Muscle of back (tissue), 11 donors: ENCODE measurements around the gene KIF17. TPM values are rescaled to one million over a fixed set of nuclear protein-coding genes. Genes with fewer than 3 reads are reported as not detected.
"Not testable (repeated sequence)": the region's sequence is repeated elsewhere in the genome, so short reads cannot be mapped to it uniquely, and the experiment has no call there.

Experiments
- DNase-seq, 3 donors: peaks; one replicate each; pipeline versions ENCODE4 v3.0.0 to v3.0.0-alpha.2; 2013
- polyA plus RNA-seq, 10 donors: library from polyadenylated mRNA; unstranded; fragments of 120-200 nt; gene quantifications; one replicate each; pipeline ENCODE4 v1.2.1, GENCODE V29; 2013; ENCODE audit not compliant: insufficient read length in 10 of 10

KIF17 gene
- polyA plus RNA-seq, 10 donors = 1.6 to 4.4 (median 2.9) TPM

DNA sequence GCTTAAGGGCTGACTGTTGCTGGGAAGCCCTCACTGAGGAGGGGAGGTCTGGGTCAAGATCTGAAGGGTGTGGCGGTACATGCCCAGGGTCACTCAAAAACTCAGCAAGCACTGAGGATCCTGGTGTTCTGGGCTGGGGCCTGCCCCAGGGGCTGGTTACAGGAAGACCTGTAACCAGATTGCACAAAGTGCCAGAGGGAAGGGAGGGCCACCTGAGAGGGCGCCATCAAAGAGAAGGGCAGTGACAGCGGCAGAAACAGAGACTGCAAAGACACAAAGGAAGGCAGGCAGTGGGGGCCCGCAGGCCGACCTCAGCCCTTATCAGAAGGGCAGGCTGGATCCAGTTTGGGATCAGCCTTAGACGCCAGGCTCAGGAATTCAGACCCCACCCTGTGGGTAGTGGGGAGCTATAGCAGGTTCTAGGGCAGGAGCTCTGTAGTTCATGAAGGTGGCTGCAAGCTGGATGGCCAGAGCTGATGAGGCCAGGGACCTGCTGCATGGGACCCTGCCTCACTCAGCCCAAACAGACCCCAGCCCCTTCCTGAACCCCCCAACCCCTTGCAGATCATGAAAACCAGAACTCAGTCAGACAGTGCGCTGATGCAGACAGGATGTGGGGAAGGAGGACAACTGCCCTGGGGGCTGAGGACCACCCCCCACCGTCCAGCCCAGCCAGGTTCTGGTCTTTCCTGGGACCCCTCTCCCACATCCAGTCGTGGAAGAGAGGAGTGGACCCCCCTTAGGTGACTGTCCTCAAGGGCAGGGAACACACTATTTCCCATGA, 10.8 kb upstream of the KIF17 start:
- no peak for DNase-seq

GRCh38 chr1:20727746-20728316, 10.0 kb upstream of the KIF17 start:
- DNase-seq = no peak

GRCh38 chr1:20726932-20727745, 9.3 kb upstream of the KIF17 start:
- DNase-seq = no peak

GRCh38 chr1:20726118-20726911, 8.5 kb upstream of the KIF17 start:
- DNase-seq = no peak

DNA sequence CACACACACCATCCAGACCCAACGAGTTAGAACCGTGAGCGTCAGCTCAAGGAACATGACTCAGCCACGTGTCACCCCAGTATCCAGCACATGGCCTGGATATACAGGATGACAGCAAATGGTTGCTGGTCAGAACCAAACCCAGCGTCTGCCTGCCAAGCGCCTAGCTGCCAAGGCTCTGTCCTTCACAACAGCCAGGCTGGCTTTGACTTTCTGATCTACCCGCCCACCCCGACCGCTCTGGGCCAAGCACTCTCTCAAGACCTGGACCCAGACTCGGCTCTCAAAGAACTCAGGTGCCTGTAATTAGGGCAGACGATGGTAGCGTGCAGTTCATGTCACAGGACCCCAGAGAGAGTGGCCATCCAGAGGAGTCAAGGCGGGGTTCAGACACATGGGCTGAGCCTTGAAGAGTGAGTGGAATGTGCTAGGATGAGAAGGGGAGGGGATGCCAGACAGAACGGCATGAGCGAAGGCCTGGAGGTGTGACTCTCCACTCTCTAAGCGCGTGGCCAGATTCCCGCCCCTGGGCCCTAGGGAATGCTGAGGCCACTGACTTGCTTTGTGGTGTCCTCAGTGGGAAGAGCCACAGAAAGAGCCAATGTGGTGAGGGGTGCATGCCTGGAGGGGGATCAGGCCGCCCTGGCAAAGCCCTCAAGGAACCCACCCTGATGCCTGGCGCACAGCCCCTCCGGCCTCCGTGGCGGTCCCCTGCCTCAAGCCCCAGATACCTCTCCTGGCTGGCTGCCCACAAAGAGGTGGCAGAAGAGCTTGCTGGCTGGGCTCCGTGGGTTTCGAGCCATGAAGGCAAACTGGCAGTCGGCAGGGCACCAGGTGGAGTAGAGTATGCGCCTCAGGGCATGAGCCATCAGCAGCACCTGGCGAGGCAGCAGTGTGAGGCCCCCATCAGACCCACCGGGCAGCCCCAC, 7.6 kb upstream of the KIF17 start:
- no peak for DNase-seq

GRCh38 chr1:20724364-20725188, 6.8 kb upstream of the KIF17 start:
- no peak for DNase-seq

DNA sequence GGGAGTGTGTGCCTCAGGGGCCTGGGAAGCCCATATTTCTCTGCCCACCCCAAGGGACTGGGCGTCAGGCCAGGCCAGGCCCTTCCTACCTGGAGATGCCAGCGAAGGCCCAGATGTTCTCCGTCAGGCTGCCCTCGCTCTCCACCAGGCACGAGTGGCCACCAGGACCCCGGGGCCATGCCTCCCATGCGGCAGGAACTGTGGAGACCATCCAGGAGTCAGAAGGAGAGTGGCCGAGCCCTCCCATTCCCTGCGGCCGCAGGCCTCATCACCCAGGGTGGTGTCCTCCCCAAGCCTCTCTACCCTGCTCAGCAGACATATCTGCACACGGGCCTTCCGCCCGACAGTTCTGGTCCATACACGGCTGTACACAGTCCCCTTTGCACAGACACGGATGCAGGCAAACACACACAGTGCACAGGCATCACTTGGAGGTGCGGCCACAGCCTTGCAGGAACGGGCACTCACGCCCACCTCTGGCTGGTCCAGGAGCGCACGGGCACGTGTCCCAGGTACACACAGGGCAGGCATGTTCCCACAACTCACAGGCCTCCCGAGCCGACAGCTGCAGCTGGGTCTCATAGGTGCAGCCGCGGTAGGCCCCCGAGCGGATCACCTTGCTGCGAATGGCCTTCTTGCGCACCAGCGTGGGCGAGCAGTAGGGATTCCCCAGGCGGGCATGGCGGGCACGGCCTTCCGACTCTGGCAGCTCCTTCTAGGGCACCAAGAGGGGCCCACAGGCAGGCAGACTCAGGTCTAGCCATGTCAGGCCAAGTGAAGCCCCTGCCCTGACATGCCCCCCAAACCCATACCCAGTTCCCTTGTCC, 5.9 kb upstream of the KIF17 start:
- DNase-seq = no peak

DNA sequence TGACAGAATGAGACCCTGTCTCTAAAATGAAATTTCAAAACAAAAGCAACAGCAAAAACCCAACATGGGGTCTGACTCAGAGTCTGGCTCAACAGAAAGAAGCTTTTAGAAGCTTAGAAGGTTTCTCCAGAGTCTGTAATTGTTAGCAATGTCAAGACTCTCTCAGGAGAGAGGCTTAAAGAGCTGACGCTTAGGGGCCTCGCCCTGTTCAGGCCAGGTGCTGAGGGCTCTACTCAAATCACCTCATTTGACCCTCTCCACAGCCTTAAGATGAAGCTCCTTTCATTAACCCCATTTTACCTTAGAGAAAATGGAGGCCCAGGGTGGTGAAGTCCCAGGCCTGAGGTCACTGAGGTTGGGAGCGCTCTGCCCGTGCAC, 5.3 kb upstream of the KIF17 start:
- DNase-seq = no peak

DNA sequence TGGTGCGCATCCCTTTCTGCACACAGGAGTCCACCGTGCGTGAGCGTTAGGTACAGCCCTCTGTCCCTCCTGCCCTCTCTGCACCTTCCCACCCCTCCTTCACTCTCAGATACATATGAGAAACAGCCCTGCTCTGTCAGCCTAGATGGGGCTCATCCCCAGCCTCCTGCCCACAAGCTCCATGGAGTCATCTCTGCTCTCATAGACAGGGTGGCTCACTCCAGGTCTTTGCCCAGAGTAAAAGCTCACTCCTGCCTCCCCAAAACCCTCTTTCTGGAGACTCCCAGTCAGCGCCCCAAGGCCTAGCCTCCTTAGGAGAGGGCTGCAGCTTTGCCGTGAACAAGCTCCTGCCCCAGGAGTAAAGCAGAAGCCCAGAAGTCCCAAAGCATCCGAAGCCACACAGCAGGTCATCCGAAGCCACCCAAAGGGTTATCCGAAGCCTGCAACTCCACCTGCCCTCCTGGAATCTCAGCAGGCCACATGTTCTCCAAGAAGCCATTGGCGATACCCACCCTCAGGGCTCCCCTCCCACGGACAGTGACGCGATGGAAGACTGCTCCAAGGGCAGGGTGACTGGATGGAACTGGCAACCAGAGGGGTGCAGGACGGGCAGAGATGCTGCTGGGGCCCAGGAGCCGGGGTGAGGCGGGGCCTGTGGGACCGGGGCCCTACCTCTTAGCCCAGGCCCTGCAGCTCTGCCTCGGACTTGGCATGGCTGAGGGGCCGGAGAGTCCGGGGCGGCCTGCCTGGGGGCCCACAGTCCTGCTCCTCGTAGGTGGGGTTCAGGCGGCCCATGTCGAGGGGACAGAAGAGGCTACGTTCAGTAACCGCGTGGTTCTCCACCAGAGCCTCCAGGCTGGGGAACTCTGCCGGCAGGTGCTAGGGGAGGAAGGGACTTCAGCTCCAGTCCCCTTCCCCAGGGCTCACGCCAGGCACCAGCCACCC, 3.6 kb upstream of the KIF17 start:
- DNase-seq = no peak

- no peak for DNase-seq
Observed at GRCh38 chr1:20720631-20721091, 2.9 kb upstream of the KIF17 start.

DNA sequence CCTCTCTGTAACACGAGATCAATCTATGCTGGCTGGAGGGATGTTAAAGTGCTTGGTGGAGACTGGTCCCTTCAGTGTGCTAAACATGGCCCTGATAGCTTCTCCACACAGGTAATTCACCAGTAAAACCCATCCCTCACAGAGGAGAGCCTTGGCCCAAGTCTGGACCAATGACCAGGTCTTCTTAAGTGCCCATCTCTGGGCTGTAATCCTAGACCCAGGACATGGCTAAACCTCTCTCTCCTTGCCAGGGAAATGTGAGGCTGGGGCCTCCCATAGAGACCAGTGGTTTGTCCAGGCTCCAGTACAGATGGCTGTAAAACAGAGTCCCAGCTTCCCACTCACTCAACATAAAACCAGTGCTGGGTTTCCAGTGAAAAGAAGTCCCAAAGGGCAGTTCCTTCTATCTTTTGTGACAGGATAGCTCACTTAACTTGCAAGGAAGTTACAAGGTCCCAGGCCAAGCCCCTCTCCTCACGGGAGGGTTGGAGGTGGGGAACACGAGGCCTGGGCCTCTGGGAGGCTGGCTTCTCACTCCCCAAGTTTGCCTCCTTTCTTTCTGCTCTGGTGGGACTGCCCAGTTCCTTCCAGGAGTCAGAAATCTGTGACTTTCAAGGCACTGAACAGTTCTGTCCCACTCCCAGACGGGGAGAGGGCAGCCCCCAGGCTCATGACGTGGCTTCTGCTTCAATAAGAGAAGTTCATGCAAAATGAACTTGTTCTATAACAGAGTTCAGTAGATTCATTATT, 2.2 kb upstream of the KIF17 start:
- no peak for DNase-seq

DNA sequence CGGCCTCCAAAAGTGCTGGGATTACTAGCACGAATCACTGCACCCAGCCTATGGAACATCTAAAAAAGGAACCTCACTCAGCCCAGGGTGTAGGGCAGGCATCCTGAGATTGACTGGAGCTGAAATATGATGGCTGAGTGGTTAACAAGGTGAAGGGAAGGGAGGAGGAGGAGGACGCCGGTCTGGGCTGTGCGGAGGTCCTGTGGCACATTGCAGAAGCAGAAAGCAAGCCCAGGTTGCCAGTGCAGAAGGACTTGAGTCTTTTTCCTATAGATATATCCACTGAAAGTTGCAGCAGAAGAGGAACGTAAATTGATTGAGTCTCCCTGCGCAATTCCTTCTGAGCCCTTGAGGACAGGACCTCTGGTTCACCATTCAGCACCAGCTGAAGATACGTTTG, 1.5 kb upstream of the KIF17 start:
- no peak for DNase-seq

DNA sequence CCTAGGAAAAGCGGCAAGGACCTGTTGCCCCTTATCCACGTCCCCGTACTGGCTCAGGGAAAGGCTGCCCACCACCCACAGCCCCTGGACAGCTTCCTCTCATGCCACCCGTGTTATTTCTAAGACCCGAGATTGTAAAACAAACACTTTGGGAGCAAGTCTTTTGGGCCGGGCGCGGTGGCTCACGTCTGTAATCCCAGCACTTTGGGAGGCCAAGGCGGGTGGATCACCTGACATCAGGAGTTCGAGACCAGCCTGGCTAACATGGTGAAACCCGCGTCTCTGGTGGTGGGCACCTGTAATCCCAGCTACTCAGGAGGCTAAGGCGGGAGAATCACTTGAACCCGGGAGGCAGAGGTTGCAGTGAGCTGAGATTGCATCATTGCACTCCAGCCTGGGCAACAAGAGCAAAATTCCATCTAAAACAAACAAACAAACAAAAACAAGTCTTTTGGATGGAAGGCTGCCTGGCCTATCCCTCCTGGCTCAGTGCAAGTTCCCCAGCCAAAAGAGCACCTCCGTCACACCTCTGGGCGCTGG, 606 bp upstream of the KIF17 start:
- DNase-seq = not testable (repeated sequence)

DNA sequence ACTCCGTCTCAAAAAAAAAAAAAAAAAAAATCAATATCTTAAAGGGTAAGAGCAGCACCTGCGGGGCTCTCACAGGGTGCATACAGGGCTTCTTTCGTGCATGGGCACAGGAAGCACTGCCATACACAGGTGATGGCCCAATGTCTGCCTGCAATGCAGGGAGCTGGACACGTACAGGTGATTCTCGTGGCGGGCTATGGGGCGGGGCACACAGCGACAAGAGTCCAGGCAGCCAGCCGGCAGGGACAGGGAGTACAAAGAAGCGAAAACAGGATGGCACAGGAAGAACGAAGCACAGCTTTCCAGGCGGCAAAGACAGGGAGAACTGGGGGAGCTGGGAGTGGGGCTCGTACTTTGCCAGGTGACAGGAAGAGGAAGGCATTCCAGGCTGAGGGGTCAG, 1.6 kb downstream of the KIF17 start:
- no peak for DNase-seq

DNA sequence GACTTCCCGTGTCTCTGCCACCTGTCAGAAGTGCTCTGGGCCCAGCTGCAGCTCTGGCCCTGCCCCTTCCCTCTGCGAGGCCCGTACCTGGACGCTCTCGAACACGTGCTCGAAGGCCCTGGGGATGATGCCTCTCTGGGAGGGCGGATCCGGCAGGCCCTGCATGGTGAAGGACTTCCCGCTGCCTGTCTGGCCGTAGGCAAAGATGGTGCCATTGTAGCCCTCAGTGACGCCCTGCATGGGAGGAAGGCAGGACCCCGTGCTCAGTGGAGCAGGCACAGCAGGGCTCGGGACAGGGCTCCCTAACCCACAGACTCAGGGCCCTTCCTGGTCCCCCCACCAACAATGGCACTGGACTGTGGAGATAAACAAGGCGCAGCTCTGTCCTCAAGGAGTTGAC, 2.4 kb downstream of the KIF17 start:
- no peak for DNase-seq

DNA sequence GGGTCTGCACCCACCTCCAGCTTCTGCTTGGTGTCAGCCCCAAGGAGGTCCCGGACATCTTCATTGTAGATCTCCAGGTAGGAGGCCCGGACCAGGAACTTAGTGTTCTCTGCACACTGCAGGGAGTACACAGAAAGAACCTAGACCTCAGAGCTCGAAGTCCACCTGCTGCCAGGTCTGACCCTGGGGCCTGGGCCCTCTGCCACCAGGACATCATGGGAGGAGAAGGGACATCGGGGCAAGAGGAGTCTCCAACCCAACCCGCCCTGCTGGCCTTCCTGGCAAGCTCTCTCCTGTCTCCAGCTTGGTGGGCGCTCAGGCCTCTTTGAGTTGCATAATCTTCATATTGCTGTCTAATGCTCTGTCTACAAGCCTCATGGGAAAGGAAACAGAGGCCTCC, 4.4 kb downstream of the KIF17 start:
- DNase-seq = no peak

DNA sequence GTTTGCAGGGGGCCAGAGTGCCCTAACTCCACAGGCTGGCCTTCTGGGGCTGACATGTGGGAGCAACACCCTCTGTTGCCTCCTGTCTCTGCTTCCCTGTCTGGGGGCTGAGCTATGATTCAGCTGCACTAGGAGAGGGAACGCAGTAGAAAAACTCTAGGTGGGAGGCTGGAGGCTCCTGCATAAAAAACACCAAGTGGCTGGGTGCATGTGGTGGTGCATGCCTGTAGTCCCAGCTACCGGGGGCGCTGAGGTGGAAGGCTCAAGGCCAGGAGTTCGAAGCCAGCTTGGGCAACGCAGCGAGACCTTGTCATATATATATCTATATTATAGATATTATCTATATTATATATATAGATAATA, 5.6 kb downstream of the KIF17 start:
- no peak for DNase-seq
